HepG2 (cell line): ENCODE results near the gene NPB. TPM values are rescaled to one million over a fixed set of nuclear protein-coding genes. Genes with fewer than 3 reads are reported as not detected.
A peak's percentile ranks its signal among the peaks of the same experiment; 100 is the strongest.

ENCODE experiments used
- ATAC-seq: fragments of 200-7000 bp; cut with Tn5 transposase; 3 replicates; pipeline ENCODE4 v1.9.1; 2020; ENCODE audit warnings: mild to moderate bottlenecking, moderate library complexity
- BruUV-seq: library from RNA; stranded (reverse); fragments of 400-500 nt; replicated peaks from 2 replicates; lab custom pipeline; 2021; lab: Mats Ljungman, UMichigan
- CTCF ChIA-PET: fragments of 300-600 bp; formaldehyde crosslinking; extraction: SDS; loops from one replicate; lab custom pipeline; 2021; ENCODE audit warnings: low total read pairs, inconsistent platforms, low intra/inter-chr PET ratio; lab: Yijun Ruan, JAX
- POLR2A ChIA-PET: fragments of 350-600 bp; sonication (Branson Sonifier 250); formaldehyde crosslinking; loops from one replicate; lab custom pipeline; 2020; ENCODE audit warnings: antibody characterized with exemption, inconsistent platforms; lab: Yijun Ruan, JAX
- DNase-seq: peaks from one replicate; pipeline ENCODE4 v3.0.0-alpha.2; 2015; ENCODE audit warnings: low spot score
- FAIRE-seq: peaks from 3 replicates; lab custom pipeline; 2011; peaks lifted over from hg19 to GRCh38; lab: Jason Lieb, UNC
- H2AFZ ChIP-seq: one replicate; pipeline ENCODE4 v1.6.1; 2011; ENCODE audit warnings: low read length, inconsistent platforms
- H3K27ac ChIP-seq: fragments of 300-600 bp; 3 replicates; pipeline ENCODE4 v1.8.0; 2011; ENCODE audit warnings: mixed run types, mild to moderate bottlenecking, mixed read lengths, low read length, inconsistent platforms; ENCODE audit not compliant: insufficient read depth; ENCODE audit errors: extremely low read length
- H3K27me3 ChIP-seq, 2 experiments: fragments of 200-600 bp in 1 of 2; 2 replicates in 1 of 2; 3 replicates in 1 of 2; pipeline versions ENCODE4 v1.6.0 to v1.8.0; 2011; ENCODE audit warnings: low read length in 2 of 2, mild to moderate bottlenecking in 2 of 2, moderate library complexity in 2 of 2, inconsistent platforms in 1 of 2; ENCODE audit not compliant: insufficient read depth in 2 of 2, control insufficient read depth in 1 of 2
- H3K36me3 ChIP-seq, 2 experiments: fragments of 200-600 bp in 1 of 2; replicated peaks in 1 of 2; 2 replicates in 1 of 2; 3 replicates in 1 of 2; pipeline versions ENCODE4 v1.5.1 to v1.8.0; 2011; ENCODE audit warnings: low read length in 2 of 2, inconsistent platforms in 1 of 2; ENCODE audit not compliant: insufficient read depth in 2 of 2, control insufficient read depth in 1 of 2
- H3K4me1 ChIP-seq: 2 replicates; pipeline ENCODE4 v1.5.1; 2012; ENCODE audit warnings: low read length, inconsistent platforms; ENCODE audit not compliant: insufficient read depth
- H3K4me2 ChIP-seq: 2 replicates; pipeline ENCODE4 v1.6.0; 2011; ENCODE audit warnings: low read depth, low read length, inconsistent platforms
- H3K4me3 ChIP-seq, 3 experiments: fragments of 200-600 bp in 1 of 3; sonication (generic), shearing (Covaris generic) in 1 of 3; replicated peaks in 1 of 3; 2 replicates each; pipeline ENCODE4 v1.5.1; 2011 to 2016; ENCODE audit warnings: low read length in 3 of 3, inconsistent platforms in 2 of 3, low read depth in 2 of 3, mild to moderate bottlenecking in 2 of 3, control low read depth in 1 of 3, mixed read lengths in 1 of 3; ENCODE audit not compliant: insufficient read depth in 1 of 3
- H3K79me2 ChIP-seq: one replicate; pipeline ENCODE4 v1.6.1; 2011; ENCODE audit warnings: low read length, inconsistent platforms; ENCODE audit not compliant: insufficient read depth
- H3K9ac ChIP-seq: 2 replicates; pipeline ENCODE4 v1.6.0; 2011; ENCODE audit warnings: mild to moderate bottlenecking, low read depth, low read length, inconsistent platforms; ENCODE audit not compliant: insufficient read depth
- H3K9me3 ChIP-seq: 2 replicates; pipeline ENCODE4 v1.5.1; 2012; ENCODE audit warnings: mild to moderate bottlenecking, low read length
- H4K20me1 ChIP-seq: 2 replicates; pipeline ENCODE4 v1.6.0; 2011; ENCODE audit warnings: inconsistent platforms, mild to moderate bottlenecking, low read length, moderate library complexity; ENCODE audit not compliant: insufficient read depth
- AGO2 ChIP-seq: fragments of 200-400 bp; formaldehyde crosslinking; optimal IDR thresholded peaks from 2 replicates; pipeline ENCODE3; 2017; ENCODE audit warnings: mild to moderate bottlenecking, low read depth, low read length, moderate library complexity
- NONO ChIP-seq, 2 experiments: fragments of 450-650 bp in 1 of 2; sonication (generic) in 1 of 2; formaldehyde crosslinking in 1 of 2; IDR thresholded peaks in 1 of 2; conservative IDR thresholded peaks in 1 of 2; 2 replicates each; pipeline versions ENCODE4 v1.6.1 to v1.8.0; 2017 to 2022; ENCODE audit warnings: mild to moderate bottlenecking in 1 of 2, missing genetic modification reagents in 1 of 2, moderate library complexity in 1 of 2
- RBFOX2 ChIP-seq: fragments of 200-400 bp; formaldehyde crosslinking; IDR thresholded peaks from 2 replicates; pipeline ENCODE4 v1.6.1; 2017; ENCODE audit warnings: low read depth, mild to moderate bottlenecking, low read length
- WGBS: methylation state at CpG from one replicate; pipeline ENCODE4 v1.1.6; 2017; ENCODE audit warnings: low lambda C conversion rate; 5-methylcytosine and 5-hydroxymethylcytosine counted together
- in situ Hi-C: cut with HindIII; loops from 2 replicates; pipeline ENCODE4 v1.10.0; 2017; ENCODE audit warnings: low pct_unique_long_range_greater_than_20kb; ENCODE audit not compliant: extremely low pct_ligation_motif_present
- intact Hi-C: fragments of 100-400 bp; cut with micrococcal nuclease; formaldehyde crosslinking; loops from one replicate; pipeline ENCODE4 v1.10.0; 2022; ENCODE audit not compliant: unreplicated experiment
- polyA plus RNA-seq, 8 experiments: library from polyadenylated mRNA; depleted of rRNA in 3 of 8; stranded (reverse) in 7 of 8; unstranded in 1 of 8; fragments of >200 nt; fragmentation: Illumina TruSeq in 4 of 8; extraction: Trizol in 4 of 8; gene quantifications; 2 replicates each; pipeline versions ENCODE4 v1.2.1 to v1.2.3, GENCODE V29; 2011 to 2016; ENCODE audit warnings: low read depth in 4 of 8, missing spikeins in 1 of 8, mixed read lengths in 1 of 8; ENCODE audit not compliant: insufficient read depth in 1 of 8
- total RNA-seq, 5 experiments: library from RNA; depleted of rRNA; stranded (reverse); fragments of >200 nt; fragmentation: Illumina TruSeq; extraction: Trizol; gene quantifications; 2 replicates each; pipeline ENCODE4 v1.2.3, GENCODE V29; 2016; ENCODE audit warnings: low read depth in 1 of 5
- TF ChIP-seq, protein P1 (sequence below): sonication (generic); formaldehyde crosslinking; IDR thresholded peaks from 2 replicates; pipeline ENCODE4 v1.4.0; 2020; ENCODE audit warnings: missing genetic modification reagents
- TF ChIP-seq, protein P2 (sequence below): sonication (generic); formaldehyde crosslinking; IDR thresholded peaks from 2 replicates; pipeline ENCODE4 v1.8.1; 2023; ENCODE audit warnings: missing genetic modification reagents, inconsistent platforms, borderline replicate concordance

The NPB gene
- total and polyA plus RNA-seq, 2 of the 13 experiments (the other 11 are each of a cell fraction or from before 2014, with no cell fraction given): 0.11 to 0.93 TPM

DNA sequence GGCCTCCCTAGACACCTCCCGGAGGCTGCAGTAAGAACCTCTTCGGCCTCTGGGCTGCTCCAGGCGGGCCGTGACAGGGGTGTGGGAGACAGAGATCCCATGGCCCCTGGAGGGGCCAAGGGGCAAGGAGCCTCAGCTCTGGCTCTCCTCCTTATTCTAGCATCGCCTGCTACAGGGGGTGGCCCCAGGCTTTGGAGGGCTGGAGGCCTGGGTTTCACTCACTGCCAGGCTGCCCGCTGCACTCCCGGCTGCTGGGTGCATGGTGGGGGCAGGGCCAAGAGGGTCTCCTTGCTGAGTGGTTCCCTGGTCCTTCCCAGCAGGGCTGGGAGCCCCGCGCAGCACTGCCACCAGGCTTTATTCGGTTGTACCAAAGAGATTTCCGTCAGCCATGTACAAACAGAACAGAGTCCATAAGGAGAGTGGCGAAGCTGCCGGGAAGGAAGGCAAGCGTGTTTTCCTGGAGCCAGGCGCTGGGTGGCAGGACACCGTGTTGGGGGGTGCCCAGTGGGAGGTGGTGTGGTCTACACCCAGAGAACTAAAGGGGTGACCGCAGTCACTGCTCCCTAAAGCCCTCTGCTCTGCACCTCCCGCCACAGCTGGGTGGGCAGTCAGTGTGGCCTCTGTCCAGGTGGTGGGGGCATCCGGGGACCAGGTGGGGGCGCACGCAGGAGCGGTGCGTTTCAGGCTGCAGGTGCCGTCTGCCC is 2.0 kb downstream of the NPB start (continued):
- TF ChIP-seq, protein P1, sequence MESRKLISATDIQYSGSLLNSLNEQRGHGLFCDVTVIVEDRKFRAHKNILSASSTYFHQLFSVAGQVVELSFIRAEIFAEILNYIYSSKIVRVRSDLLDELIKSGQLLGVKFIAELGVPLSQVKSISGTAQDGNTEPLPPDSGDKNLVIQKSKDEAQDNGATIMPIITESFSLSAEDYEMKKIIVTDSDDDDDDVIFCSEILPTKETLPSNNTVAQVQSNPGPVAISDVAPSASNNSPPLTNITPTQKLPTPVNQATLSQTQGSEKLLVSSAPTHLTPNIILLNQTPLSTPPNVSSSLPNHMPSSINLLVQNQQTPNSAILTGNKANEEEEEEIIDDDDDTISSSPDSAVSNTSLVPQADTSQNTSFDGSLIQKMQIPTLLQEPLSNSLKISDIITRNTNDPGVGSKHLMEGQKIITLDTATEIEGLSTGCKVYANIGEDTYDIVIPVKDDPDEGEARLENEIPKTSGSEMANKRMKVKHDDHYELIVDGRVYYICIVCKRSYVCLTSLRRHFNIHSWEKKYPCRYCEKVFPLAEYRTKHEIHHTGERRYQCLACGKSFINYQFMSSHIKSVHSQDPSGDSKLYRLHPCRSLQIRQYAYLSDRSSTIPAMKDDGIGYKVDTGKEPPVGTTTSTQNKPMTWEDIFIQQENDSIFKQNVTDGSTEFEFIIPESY (CRISPR knock-in tag): peak; percentile 59; the same call in 1 of the 2 replicates

DNA sequence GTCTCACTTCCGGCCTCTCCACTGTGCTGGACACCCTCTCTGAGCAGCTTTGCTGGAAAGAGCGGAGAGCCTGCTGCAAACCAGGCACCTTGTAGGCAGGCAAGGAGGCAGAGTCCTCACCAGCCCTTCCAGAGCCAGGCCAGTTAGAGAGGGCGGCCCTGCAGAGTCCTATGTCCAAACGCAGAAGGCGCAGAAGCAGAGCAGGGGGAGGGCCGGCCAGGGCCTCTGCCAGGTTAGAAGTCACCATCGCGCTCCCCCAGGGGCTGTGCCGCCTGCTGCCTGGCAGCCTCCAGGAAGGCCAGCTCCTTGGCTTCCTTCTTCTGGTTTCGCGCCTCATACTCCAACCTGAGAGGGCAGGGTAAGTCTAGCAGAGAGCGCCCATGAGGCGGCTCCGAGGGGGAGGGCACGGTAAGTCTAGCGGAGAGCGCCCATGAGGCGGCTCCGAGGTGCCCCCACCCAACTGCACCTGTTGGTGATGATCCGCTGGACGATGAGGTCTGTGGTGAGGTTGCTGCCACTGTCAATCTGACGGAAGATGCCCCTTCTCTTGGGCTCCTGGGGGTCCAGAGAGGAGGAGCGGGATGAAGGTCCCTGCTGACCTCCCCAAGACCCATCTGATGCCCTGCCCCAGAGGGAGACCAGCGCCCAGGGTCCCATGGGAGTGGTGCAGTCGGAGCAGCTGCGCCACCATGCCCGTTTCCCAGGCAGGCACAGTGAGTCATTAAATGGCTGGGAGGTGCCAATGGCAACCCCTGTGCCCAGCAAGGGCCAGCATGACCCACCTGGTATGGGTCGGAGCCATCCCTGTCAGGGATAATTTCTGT is 2.8 kb downstream of the NPB start:
- Histone ChIP-seq H3K79me2 (peaks cover 22% of the 10 kb centered on the region), H3K36me3 (peaks cover 49 to 64% of the 10 kb centered on the region in 2 experiments), H3K9me3 (no peaks in the 10 kb centered on the region), H3K27me3 (no peaks in the 10 kb centered on the region), H3K4me2 (no peak overlapping the region), H2AFZ (no peak overlapping the region), H3K27ac (no peak overlapping the region), H3K4me1 (peaks cover 42% of the 10 kb centered on the region), H3K9ac (no peak overlapping the region), H4K20me1 (peaks cover 14% of the 10 kb centered on the region; the same call in 1 of the 2 replicates), H3K4me3 (no peak overlapping the region)
- FAIRE-seq (no peak), DNase-seq (no peak), ATAC-seq (no peak)
- in situ Hi-C loops: no loop called here
- TSS peak; percentile 9 for BruUV-seq
- POLR2A ChIA-PET: interaction anchor here (0.9 to 1.5 kb wide), 2 partner anchors 13 to 22 kb away, joined by 3 read pairs; partner anchors contain the start of genes ALYREF and ANAPC11
- CTCF ChIA-PET: no interaction called here
- TF ChIP-seq RBFOX2 (0 out of 2 replicates have a peak, but pooled peaks have one; percentile 7), AGO2 (peak; percentile 26), NONO (IDR thresholded peaks at IDR 0.05) (no peak), NONO (CRISPR knock-in tag; conservative IDR thresholded peaks at IDR 0.05) (peak; percentile 49; the same call in 1 of the 2 replicates)
- TF ChIP-seq, protein P2, sequence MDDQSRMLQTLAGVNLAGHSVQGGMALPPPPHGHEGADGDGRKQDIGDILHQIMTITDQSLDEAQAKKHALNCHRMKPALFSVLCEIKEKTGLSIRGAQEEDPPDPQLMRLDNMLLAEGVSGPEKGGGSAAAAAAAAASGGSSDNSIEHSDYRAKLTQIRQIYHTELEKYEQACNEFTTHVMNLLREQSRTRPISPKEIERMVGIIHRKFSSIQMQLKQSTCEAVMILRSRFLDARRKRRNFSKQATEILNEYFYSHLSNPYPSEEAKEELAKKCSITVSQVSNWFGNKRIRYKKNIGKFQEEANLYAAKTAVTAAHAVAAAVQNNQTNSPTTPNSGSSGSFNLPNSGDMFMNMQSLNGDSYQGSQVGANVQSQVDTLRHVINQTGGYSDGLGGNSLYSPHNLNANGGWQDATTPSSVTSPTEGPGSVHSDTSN (CRISPR knock-in tag): no peak
- TF ChIP-seq, protein P1 (CRISPR knock-in tag): 0 out of 2 replicates have a peak, but pooled peaks have one; percentile 22
- 95% methylated on average over 23 of the region's 28 CpGs for WGBS
- intact Hi-C loops: no loop called here
